ENCODE results near the gene EPC1. TPM values are rescaled to one million over a fixed set of nuclear protein-coding genes. Genes with fewer than 3 reads are reported as not detected.

EPC1 gene
- total and polyA plus RNA-seq, 2 of the 8 experiments (the other 6 are each of a cell fraction or from before 2014, with no cell fraction given), result 23.7 to 42.3 TPM

GRCh38 chr10:32379950-32380551 is 33.1 kb upstream of the EPC1 start:
- peak overlapping the region; percentile 32 for H2BK15ac ChIP-seq (ENCODE audit: low read length)
- peak overlapping the region; percentile 29 for H4K91ac ChIP-seq (replicated peaks; ENCODE audit: insufficient read length, low read length)
- no peaks in the 10 kb centered on the region for H3K79me1 ChIP-seq (ENCODE audit: low read depth, low read length)
- H3K23ac ChIP-seq (ENCODE audit: insufficient read length), result no peak overlapping the region
- H3K14ac ChIP-seq (ENCODE audit: insufficient read length), result no peak overlapping the region
- H3K4me1 ChIP-seq (replicated peaks in 1 of 4; ENCODE audit: control insufficient read depth in 3 of 4, insufficient read depth in 4 of 4, low read length in 3 of 4), result peaks cover 0 to 6% (median 5%) of the 10 kb centered on the region in 4 experiments; a peak in 3 of 7 replicates
- H4K5ac ChIP-seq (ENCODE audit: insufficient read length, low read depth, low read length), result peak overlapping the region; percentile 58
- CTCF ChIA-PET (ENCODE audit: partially characterized antibody), result interaction anchor here (0.6 to 1.4 kb wide), 2 partner anchors 16 to 813 kb away, joined by 3 read pairs; no protein-coding TSS in a partner anchor
- H3K4me3 ChIP-seq (ENCODE audit: extremely low read depth in 1 of 4, insufficient read depth in 2 of 4, low read depth in 3 of 4, low read length in 4 of 4), result peak overlapping the region in 1 of 4 experiments; percentile 87; a peak in 3 of 8 replicates
- no peak overlapping the region for H3K56ac ChIP-seq (replicated peaks; ENCODE audit: insufficient read length, low read depth, low read length)
- peaks cover 2% of the 10 kb centered on the region for H3K23me2 ChIP-seq (ENCODE audit: low read depth, low read length)
- H3K9me3 ChIP-seq (ENCODE audit: insufficient read depth in 2 of 2, low read depth in 1 of 2, low read length in 1 of 2), result no peaks in the 10 kb centered on the region
- POLR2A ChIA-PET (ENCODE audit: partially characterized antibody), result interaction anchor here (0.6 to 2.6 kb wide), 7 partner anchors 9 to 983 kb away, joined by 3 to 9 read pairs (median 4); no protein-coding TSS in a partner anchor
- DNase-seq (ENCODE audit: low read depth in 1 of 2, low spot score in 2 of 2) (no peak), FAIRE-seq (no peak)
- H3K27ac ChIP-seq (ENCODE audit: low read depth, low read length), result no peak overlapping the region
- H3K18ac ChIP-seq (ENCODE audit: extremely low read depth, low read length), result no peak overlapping the region
- H2BK120ac ChIP-seq (replicated peaks; ENCODE audit: low read depth, low read length), result peak overlapping the region; percentile 36
- no peak overlapping the region; the same call in 1 of the 2 replicates for H2BK12ac ChIP-seq (ENCODE audit: low read depth, low read length)
- no peak overlapping the region for H4K8ac ChIP-seq (ENCODE audit: extremely low read depth, insufficient read depth, low read length)
- no peak overlapping the region for H2BK20ac ChIP-seq (ENCODE audit: low read length)
- H3K79me2 ChIP-seq (ENCODE audit: control insufficient read depth in 1 of 2, insufficient read depth in 2 of 2, low read length in 2 of 2), result peaks cover 0 to 34% of the 10 kb centered on the region in 2 experiments; a peak in 2 of 4 replicates
- H3K9ac ChIP-seq (replicated peaks in 1 of 4; ENCODE audit: extremely low read depth in 1 of 4, low read depth in 3 of 4, low read length in 3 of 4), result no peak overlapping the region; a peak in 1 of 7 replicates
- H3K4ac ChIP-seq (replicated peaks; ENCODE audit: insufficient read length, low read depth, low read length), result no peak overlapping the region
- H2AFZ ChIP-seq (ENCODE audit: low read length), result peak overlapping the region; percentile 36; the same call in 1 of the 2 replicates
- no peaks in the 10 kb centered on the region for H3K36me3 ChIP-seq (ENCODE audit: control insufficient read depth in 2 of 4, insufficient read depth in 4 of 4, low read length in 3 of 4)
- no peak overlapping the region for H2AK5ac ChIP-seq (ENCODE audit: low read depth, low read length)
- H2BK5ac ChIP-seq (ENCODE audit: low read depth, low read length), result no peak overlapping the region
- H3K27me3 ChIP-seq (replicated peaks in 1 of 4; ENCODE audit: control insufficient read depth in 3 of 4, extremely low read depth in 1 of 4, insufficient read depth in 3 of 4, low read length in 3 of 4), result no peaks in the 10 kb centered on the region
- WGBS, 2 experiments (ENCODE audit: extremely low coverage in 1 of 2, insufficient coverage in 1 of 2, insufficient read length in 1 of 2, insufficient replicate concordance in 2 of 2, low coverage in 1 of 2, low lambda C conversion rate in 2 of 2, missing lambda C conversion rate in 1 of 2), result 86% methylated on average over 7 of the region's 7 CpGs; no CpG with 5 or more reads in 1 of the 2 experiments
- peak overlapping the region; percentile 86 to 96 for H3K4me2 ChIP-seq (ENCODE audit: insufficient read depth in 1 of 2, low read depth in 2 of 2, low read length in 2 of 2)
- no peaks in the 10 kb centered on the region for H4K20me1 ChIP-seq (replicated peaks in 1 of 2; ENCODE audit: control insufficient read depth in 1 of 2, insufficient read depth in 2 of 2, low read length in 2 of 2)
- TF ChIP-seq GABPA (IDR thresholded peaks at IDR 0.05; ENCODE audit: borderline replicate concordance, insufficient read depth, low read length) (no peak), CBX8 (IDR thresholded peaks at IDR 0.05; ENCODE audit: borderline replicate concordance, low read depth, low read length) (no peak), SIRT6 (IDR thresholded peaks at IDR 0.05; ENCODE audit: low read length) (no peak), SIN3A (conservative IDR thresholded peaks at IDR 0.05 in 1 of 2, IDR thresholded peaks at IDR 0.05 in 1 of 2; ENCODE audit: low read depth in 1 of 2, low read length in 2 of 2) (no peak), YY1 (IDR thresholded peaks at IDR 0.05; ENCODE audit: low read depth, low read length) (no peak), SP1 (IDR thresholded peaks at IDR 0.05; ENCODE audit: low read depth, low read length) (no peak), TCF12 (IDR thresholded peaks at IDR 0.05; ENCODE audit: low read depth, low read length) (no peak), MAX (IDR thresholded peaks at IDR 0.05) (no peak), MAFK (IDR thresholded peaks at IDR 0.05; ENCODE audit: low read depth, low read length) (no peak), POLR2A (IDR thresholded peaks at IDR 0.05; ENCODE audit: control extremely low read depth in 1 of 2, low read depth in 2 of 2, low read length in 2 of 2) (no peak), RFX5 (IDR thresholded peaks at IDR 0.05; ENCODE audit: borderline replicate concordance, low read depth, low read length) (no peak), CBX5 (IDR thresholded peaks at IDR 0.05; ENCODE audit: low read depth, low read length) (no peak), ASH2L (IDR thresholded peaks at IDR 0.05; ENCODE audit: low read length) (no peak), NRF1 (IDR thresholded peaks at IDR 0.05; ENCODE audit: low read depth, low read length) (no peak)

Data from H1 (cell line).